GM23248 (cell line): ENCODE data around the gene LRRC1. TPM values are rescaled to one million over a fixed set of nuclear protein-coding genes. Genes with fewer than 3 reads are reported as not detected.
A peak's percentile ranks its signal among the peaks of the same experiment; 100 is the strongest.

Experiments used
- DNase-seq: peaks from one replicate; pipeline ENCODE4 v3.0.0-alpha.2; 2015
- H2AFZ ChIP-seq: fragments of 200-600 bp; sonication (generic); 2 replicates; pipeline ENCODE4 v1.6.1; 2016; ENCODE audit warnings: antibody characterized with exemption
- H3F3A ChIP-seq: fragments of 200-600 bp; sonication (generic); 2 replicates; pipeline ENCODE4 v1.6.1; 2016; ENCODE audit warnings: mild to moderate bottlenecking, antibody characterized with exemption, mixed run types; ENCODE audit not compliant: insufficient read depth
- H3K27ac ChIP-seq: fragments of 200-600 bp; sonication (generic); 2 replicates; pipeline ENCODE4 v1.5.1; 2016; ENCODE audit warnings: mild to moderate bottlenecking
- H3K27me3 ChIP-seq: fragments of 200-600 bp; sonication (generic); replicated peaks from 2 replicates; pipeline ENCODE4 v1.6.1; 2016; ENCODE audit warnings: mild to moderate bottlenecking; ENCODE audit not compliant: insufficient read depth
- H3K36me3 ChIP-seq: fragments of 200-600 bp; sonication (generic); 2 replicates; pipeline ENCODE4 v1.6.1; 2016; ENCODE audit warnings: low read depth, mild to moderate bottlenecking
- H3K4me1 ChIP-seq: fragments of 200-600 bp; sonication (generic); 2 replicates; pipeline ENCODE4 v1.6.1; 2016; ENCODE audit warnings: mild to moderate bottlenecking; ENCODE audit not compliant: insufficient read depth
- H3K4me2 ChIP-seq: fragments of 200-600 bp; sonication (generic); one replicate; pipeline ENCODE4 v1.6.1; 2016; ENCODE audit warnings: mild to moderate bottlenecking; ENCODE audit not compliant: unreplicated experiment
- H3K4me3 ChIP-seq: fragments of 200-600 bp; sonication (generic); 2 replicates; pipeline ENCODE4 v1.5.1; 2016; ENCODE audit warnings: mild to moderate bottlenecking
- H3K79me2 ChIP-seq: fragments of 200-600 bp; sonication (generic); 2 replicates; pipeline ENCODE4 v1.6.1; 2016; ENCODE audit warnings: mild to moderate bottlenecking; ENCODE audit not compliant: insufficient read depth
- H3K9ac ChIP-seq: fragments of 200-600 bp; sonication (generic); 2 replicates; pipeline ENCODE4 v1.6.1; 2016; ENCODE audit warnings: mild to moderate bottlenecking
- H3K9me2 ChIP-seq: fragments of 200-600 bp; sonication (generic); 2 replicates; pipeline ENCODE4 v1.6.1; 2016; ENCODE audit warnings: mixed run types, mild to moderate bottlenecking, moderate library complexity; ENCODE audit not compliant: insufficient read depth
- H3K9me3 ChIP-seq: fragments of 200-600 bp; sonication (generic); one replicate; pipeline ENCODE4 v1.6.1; 2017; ENCODE audit warnings: low read depth
- H4K20me1 ChIP-seq: fragments of 200-600 bp; sonication (generic); 2 replicates; pipeline ENCODE4 v1.6.0; 2016; ENCODE audit not compliant: insufficient read depth
- EZH2 ChIP-seq: fragments of 200-600 bp; sonication (generic); IDR thresholded peaks from 2 replicates; pipeline ENCODE4 v1.6.1; 2018; ENCODE audit warnings: antibody characterized with exemption, mild to moderate bottlenecking; ENCODE audit not compliant: insufficient read depth, poor library complexity, severe bottlenecking
- EZH2phosphoT487 ChIP-seq: fragments of 200-600 bp; sonication (generic); IDR thresholded peaks from 2 replicates; pipeline ENCODE4 v1.6.1; 2018; ENCODE audit warnings: antibody characterized with exemption, moderate library complexity, mild to moderate bottlenecking, low read depth; ENCODE audit not compliant: insufficient read depth
- WGBS, 2 experiments: methylation state at CpG; one replicate each; pipeline ENCODE4 v1.1.6; 2015 to 2017; ENCODE audit warnings: low lambda C conversion rate in 2 of 2, low coverage in 1 of 2; ENCODE audit errors: missing lambda C conversion rate in 2 of 2; 5-methylcytosine and 5-hydroxymethylcytosine counted together
- in situ Hi-C: fragments of 300-500 bp; cut with MboI; formaldehyde crosslinking; loops from 2 replicates; pipeline ENCODE4 v1.15.0; 2020
- polyA plus RNA-seq: library from polyadenylated mRNA; unstranded; fragments of >200 nt; fragmentation: Nextera tagmentation; extraction: Ambion mirVana; gene quantifications from 2 replicates; pipeline ENCODE4 v1.2.1, GENCODE V29; 2016
- total RNA-seq: library from RNA; depleted of rRNA; stranded (reverse); fragments of >200 nt; shearing (Covaris generic); gene quantifications from 2 replicates; pipeline ENCODE4 v1.2.3, GENCODE V29; 2014

LRRC1 gene
- total and polyA plus RNA-seq, 2 experiments from 2014 or later, result 3.6 to 5.6 TPM

DNA sequence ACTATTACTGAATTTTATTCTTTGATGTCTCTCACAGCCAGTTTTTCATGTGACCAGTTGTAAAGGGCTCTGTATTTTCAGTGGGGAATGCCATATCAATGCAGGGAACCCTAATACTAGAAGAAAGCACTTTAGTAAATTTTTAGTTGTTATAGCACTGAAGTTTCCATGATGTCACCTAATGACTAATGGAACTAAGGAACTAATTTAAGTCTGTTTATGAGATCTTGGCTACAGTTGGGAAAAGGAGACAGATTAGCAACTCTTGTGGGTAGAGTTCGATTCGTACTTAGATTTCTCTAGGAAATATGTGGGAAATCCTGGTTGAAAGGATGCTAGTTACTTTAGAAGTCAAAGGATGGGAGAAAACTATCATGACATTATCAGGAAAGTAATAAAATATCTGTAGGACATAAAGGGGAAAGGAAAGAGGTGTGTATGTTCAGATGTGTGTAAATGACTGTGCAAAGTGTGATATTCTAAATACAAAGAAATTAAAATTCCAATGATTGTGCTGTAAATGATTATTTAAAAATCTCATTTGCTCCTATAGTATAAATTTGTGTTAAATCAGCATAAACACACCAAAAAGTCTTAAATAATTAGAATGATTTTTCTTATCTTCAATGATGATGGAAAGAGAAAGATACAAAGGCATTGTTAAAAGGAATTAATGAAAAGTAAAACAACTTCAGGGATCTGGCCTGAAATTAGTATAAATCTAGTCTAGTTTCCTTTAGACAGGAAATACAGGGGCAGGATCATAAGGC lies 103.4 kb downstream of the LRRC1 start:
- Histone ChIP-seq H3K9me2 (no peaks in the 10 kb centered on the region), H3K9ac (no peak overlapping the region), H3K27ac (no peak overlapping the region), H3K4me2 (no peak overlapping the region), H3K27me3 (no peaks in the 10 kb centered on the region), H3K9me3 (no peaks in the 10 kb centered on the region), H3K4me3 (no peak overlapping the region), H3F3A (peaks cover 9% of the 10 kb centered on the region; the same call in 1 of the 2 replicates), H3K4me1 (peaks cover 20% of the 10 kb centered on the region), H3K36me3 (no peaks in the 10 kb centered on the region), H2AFZ (no peak overlapping the region), H3K79me2 (no peaks in the 10 kb centered on the region), H4K20me1 (no peaks in the 10 kb centered on the region)
- DNase-seq, result peak; percentile 72
- in situ Hi-C loops, result no loop called here
- TF ChIP-seq EZH2, result no peak
- no peak for TF ChIP-seq EZH2phosphoT487
- WGBS, 2 experiments, result 72 to 87% methylated on average over 2 of the region's 2 CpGs

DNA sequence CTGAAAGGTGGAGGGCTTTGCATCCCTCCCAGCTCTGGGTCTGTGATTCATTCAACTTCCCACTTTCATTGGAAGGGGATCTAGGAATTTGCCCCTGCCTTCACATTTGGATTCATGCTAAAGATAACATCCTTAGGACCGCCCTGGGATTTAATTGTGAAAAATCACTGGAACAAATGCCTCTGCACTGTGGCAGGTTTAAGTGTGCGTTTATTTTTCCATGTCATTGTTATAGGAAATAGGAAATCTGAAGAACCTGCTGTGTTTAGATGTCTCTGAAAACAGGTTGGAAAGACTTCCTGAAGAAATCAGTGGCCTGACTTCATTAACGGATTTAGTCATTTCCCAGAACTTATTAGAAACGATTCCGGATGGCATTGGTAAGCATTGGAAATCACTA lies 104.7 kb downstream of the LRRC1 start:
- Histone ChIP-seq H3K9me3 (no peaks in the 10 kb centered on the region), H3K4me3 (no peak overlapping the region), H4K20me1 (no peaks in the 10 kb centered on the region), H2AFZ (no peak overlapping the region), H3K36me3 (no peaks in the 10 kb centered on the region), H3K4me2 (no peak overlapping the region), H3F3A (peaks cover 2% of the 10 kb centered on the region; the same call in 1 of the 2 replicates), H3K79me2 (no peaks in the 10 kb centered on the region), H3K4me1 (peaks cover 20% of the 10 kb centered on the region), H3K27me3 (no peaks in the 10 kb centered on the region), H3K9me2 (no peaks in the 10 kb centered on the region), H3K9ac (no peak overlapping the region), H3K27ac (no peak overlapping the region)
- DNase-seq, result no peak
- in situ Hi-C loops, result no loop called here
- TF ChIP-seq EZH2, result no peak
- no peak for TF ChIP-seq EZH2phosphoT487
- 97% methylated on average over 5 of the region's 5 CpGs for WGBS, 2 experiments

DNA sequence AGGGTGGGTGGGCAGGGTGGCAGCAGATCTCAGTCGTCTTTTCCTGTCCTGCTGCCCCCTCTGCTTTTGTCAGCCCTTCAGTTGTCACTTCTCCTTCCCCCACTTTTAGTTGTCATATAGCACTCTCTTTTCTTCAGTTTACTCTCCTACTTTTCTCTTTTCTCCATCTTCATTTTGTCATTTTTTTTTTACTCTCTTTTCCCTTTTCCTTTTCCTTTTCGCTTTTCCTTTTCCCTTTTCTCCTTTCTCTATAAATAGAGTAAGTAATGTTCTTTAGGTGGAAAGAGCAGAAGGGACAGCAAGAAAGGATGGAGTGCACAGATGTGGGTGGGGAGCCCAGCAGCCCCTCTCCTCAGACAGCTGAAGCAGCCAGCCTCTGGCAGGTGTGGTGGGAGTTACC lies 108.6 kb downstream of the LRRC1 start:
- H3K4me2 ChIP-seq, result no peak overlapping the region
- H3K36me3 ChIP-seq, result no peaks in the 10 kb centered on the region
- H3K79me2 ChIP-seq, result no peaks in the 10 kb centered on the region
- H3K27ac ChIP-seq, result no peak overlapping the region
- H3K4me1 ChIP-seq, result peaks cover 3% of the 10 kb centered on the region
- H3F3A ChIP-seq, result no peaks in the 10 kb centered on the region
- TF ChIP-seq EZH2phosphoT487, result no peak
- no peak for TF ChIP-seq EZH2
- 86 to 93% methylated on average over 2 of the region's 2 CpGs for WGBS, 2 experiments
- no peaks in the 10 kb centered on the region for H3K27me3 ChIP-seq
- no peaks in the 10 kb centered on the region for H3K9me2 ChIP-seq
- no peak overlapping the region for H3K4me3 ChIP-seq
- H3K9me3 ChIP-seq, result no peaks in the 10 kb centered on the region
- no peak overlapping the region for H3K9ac ChIP-seq
- H2AFZ ChIP-seq, result no peak overlapping the region
- H4K20me1 ChIP-seq, result no peaks in the 10 kb centered on the region
- no peak for DNase-seq
- in situ Hi-C loops, result no loop called here

DNA sequence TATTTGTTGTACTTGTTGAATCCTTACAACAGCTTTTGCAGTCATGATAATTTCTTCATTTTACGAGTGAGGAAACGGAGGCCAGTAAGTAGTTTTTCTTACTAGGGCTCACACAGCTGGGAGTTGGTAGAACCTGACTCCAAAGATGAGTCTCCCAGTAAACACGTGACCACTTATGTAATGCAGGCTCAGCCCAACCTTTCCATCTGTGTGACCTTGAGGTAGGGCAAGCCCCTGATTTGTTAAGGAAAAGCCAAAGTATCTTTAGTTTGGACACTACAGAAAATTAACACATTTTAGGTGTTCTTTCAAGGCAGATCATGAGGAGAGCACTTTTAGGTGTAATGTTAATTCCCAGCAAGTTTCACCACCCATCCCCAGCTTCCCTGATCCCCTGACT lies 111.3 kb downstream of the LRRC1 start:
- in situ Hi-C loops, result no loop called here
- Histone ChIP-seq H3K4me2 (no peak overlapping the region), H3K79me2 (no peaks in the 10 kb centered on the region), H3K9ac (no peak overlapping the region), H4K20me1 (no peaks in the 10 kb centered on the region), H3K27ac (no peak overlapping the region), H3K4me1 (no peaks in the 10 kb centered on the region), H3K4me3 (no peak overlapping the region), H3K36me3 (no peaks in the 10 kb centered on the region), H3K27me3 (no peaks in the 10 kb centered on the region), H3F3A (no peaks in the 10 kb centered on the region), H3K9me3 (no peaks in the 10 kb centered on the region), H2AFZ (no peak overlapping the region), H3K9me2 (no peaks in the 10 kb centered on the region)
- TF ChIP-seq EZH2phosphoT487 (no peak), EZH2 (no peak)
- WGBS, 2 experiments, result 58 to 63% methylated on average over 3 of the region's 3 CpGs
- no peak for DNase-seq

DNA sequence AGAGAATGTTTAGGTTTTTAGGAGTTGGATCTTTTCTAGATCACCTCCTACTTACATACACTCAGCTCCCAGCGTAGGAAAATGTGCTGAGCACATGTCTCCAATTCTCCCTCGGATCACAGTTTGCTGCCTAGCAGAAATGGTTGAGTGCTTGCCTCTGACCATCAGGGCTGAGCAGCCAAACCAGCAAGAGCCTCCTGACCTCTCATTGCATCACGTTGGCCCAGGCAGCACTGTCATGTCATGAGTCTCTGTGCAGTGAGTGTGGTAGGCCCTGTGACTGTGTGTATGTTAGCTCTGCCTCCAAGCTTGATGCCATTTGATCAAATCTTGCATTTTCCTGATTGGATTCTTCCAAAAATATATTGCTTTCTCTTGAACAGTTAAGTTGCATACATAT lies 112.0 kb downstream of the LRRC1 start:
- Histone ChIP-seq H2AFZ (no peak overlapping the region), H3K9me2 (no peaks in the 10 kb centered on the region), H3K27ac (no peak overlapping the region), H4K20me1 (no peaks in the 10 kb centered on the region), H3K4me3 (no peak overlapping the region), H3K79me2 (no peaks in the 10 kb centered on the region), H3K36me3 (no peaks in the 10 kb centered on the region), H3K4me2 (no peak overlapping the region), H3K4me1 (no peaks in the 10 kb centered on the region), H3F3A (no peaks in the 10 kb centered on the region), H3K9me3 (no peaks in the 10 kb centered on the region), H3K9ac (no peak overlapping the region), H3K27me3 (no peaks in the 10 kb centered on the region)
- WGBS, 2 experiments, result 74 to 79% methylated on average over 3 of the region's 3 CpGs
- TF ChIP-seq EZH2 (no peak), EZH2phosphoT487 (no peak)
- peak; percentile 10 for DNase-seq
- in situ Hi-C loops, result no loop called here
